Muscle of leg (tissue), 11 donors: Measurements from ENCODE around the gene BCL11A. TPM values are rescaled to one million over a fixed set of nuclear protein-coding genes. Genes with fewer than 3 reads are reported as not detected.

ENCODE experiments used
- DNase-seq: peaks from one replicate; pipeline ENCODE4 v3.0.0; 2013
- H3K27ac ChIP-seq: one replicate; pipeline ENCODE4 v1.5.1; 2013; ENCODE audit warnings: mild to moderate bottlenecking, low read length, control low read depth
- H3K27me3 ChIP-seq: one replicate; pipeline ENCODE4 v1.6.1; 2013; ENCODE audit warnings: low read length; ENCODE audit not compliant: control insufficient read depth, insufficient read depth
- H3K36me3 ChIP-seq: one replicate; pipeline ENCODE4 v1.6.1; 2013; ENCODE audit warnings: low read length; ENCODE audit not compliant: control insufficient read depth, insufficient read depth
- H3K4me1 ChIP-seq: one replicate; pipeline ENCODE4 v1.6.1; 2013; ENCODE audit warnings: low read length; ENCODE audit not compliant: control insufficient read depth, insufficient read depth
- H3K4me3 ChIP-seq: one replicate; pipeline ENCODE4 v1.5.1; 2013; ENCODE audit warnings: low read length, control low read depth
- H3K9me3 ChIP-seq: replicated peaks from 2 replicates; pipeline ENCODE4 v1.6.1; 2013; ENCODE audit warnings: low read depth, low read length; ENCODE audit not compliant: control insufficient read depth
- WGBS: methylation state at CpG from one replicate; pipeline ENCODE4 v1.1.5; 2013; ENCODE audit warnings: missing lambda C conversion rate; ENCODE audit not compliant: insufficient coverage; 5-methylcytosine and 5-hydroxymethylcytosine counted together
- polyA plus RNA-seq, 8 donors: library from polyadenylated mRNA; unstranded; fragments of 120-200 nt; gene quantifications; one replicate each; pipeline versions ENCODE4 v1.2.1 to v1.2.3, GENCODE V29; 2013; ENCODE audit warnings: inconsistent platforms in 1 of 8, low replicate concordance in 1 of 8; ENCODE audit not compliant: insufficient read length in 8 of 8, insufficient read depth in 1 of 8
- total RNA-seq: library from RNA; stranded (reverse); fragments of 120-200 nt; gene quantifications from one replicate; pipeline ENCODE4 v1.2.4, GENCODE V29; 2013

The BCL11A gene
- total and polyA plus RNA-seq, 9 donors: 1.1 to 12.2 (median 2.7) TPM

GRCh38 chr2:60490441-60490840 is 63.0 kb downstream of the BCL11A start:
- Histone ChIP-seq H3K9me3 (no peaks in the 10 kb centered on the region), H3K4me3 (no peak overlapping the region), H3K27ac (no peak overlapping the region), H3K27me3 (no peaks in the 10 kb centered on the region), H3K36me3 (no peaks in the 10 kb centered on the region), H3K4me1 (peaks cover 5% of the 10 kb centered on the region)
- WGBS: 92% methylated on average over 1 of the region's 1 CpG
- no peak for DNase-seq

- Histone ChIP-seq H3K36me3 (no peaks in the 10 kb centered on the region), H3K27me3 (no peaks in the 10 kb centered on the region), H3K4me1 (peaks cover 8% of the 10 kb centered on the region), H3K9me3 (no peaks in the 10 kb centered on the region), H3K27ac (no peak overlapping the region), H3K4me3 (no peak overlapping the region)
- 53% methylated on average over 4 of the region's 4 CpGs for whole genome bisulfite sequencing
- DNase-seq: no peak
Observed at GRCh38 chr2:60489289-60489688, 64.2 kb downstream of the BCL11A start.

- no peak overlapping the region for H3K27ac ChIP-seq
- H3K4me1 ChIP-seq: peaks cover 12% of the 10 kb centered on the region
- no peaks in the 10 kb centered on the region for H3K36me3 ChIP-seq
- no peaks in the 10 kb centered on the region for H3K9me3 ChIP-seq
- no peaks in the 10 kb centered on the region for H3K27me3 ChIP-seq
- no CpG with 5 or more reads among the region's 3 CpGs for WGBS
- no peak overlapping the region for H3K4me3 ChIP-seq
- no peak for DNase-seq
Observed at GRCh38 chr2:60488291-60488690, 65.2 kb downstream of the BCL11A start.

- H3K27ac ChIP-seq: no peak overlapping the region
- WGBS: no CpG with 5 or more reads among the region's 5 CpGs
Observed at GRCh38 chr2:60487174-60487573, 66.3 kb downstream of the BCL11A start.

GRCh38 chr2:60486551-60486950 is 66.9 kb downstream of the BCL11A start:
- Histone ChIP-seq H3K4me3 (no peak overlapping the region), H3K27ac (no peak overlapping the region), H3K36me3 (no peaks in the 10 kb centered on the region), H3K27me3 (no peaks in the 10 kb centered on the region), H3K9me3 (no peaks in the 10 kb centered on the region), H3K4me1 (peaks cover 12% of the 10 kb centered on the region)
- WGBS: no CpG with 5 or more reads among the region's 3 CpGs
- no peak for DNase-seq

More at GRCh38 chr2:60487174-60487573, 66.3 kb downstream of the BCL11A start:
- Histone ChIP-seq H3K36me3 (no peaks in the 10 kb centered on the region), H3K27me3 (no peaks in the 10 kb centered on the region), H3K4me1 (peaks cover 12% of the 10 kb centered on the region), H3K9me3 (no peaks in the 10 kb centered on the region), H3K4me3 (no peak overlapping the region)
- no peak for DNase-seq

- Histone ChIP-seq H3K27ac (no peak overlapping the region), H3K36me3 (no peaks in the 10 kb centered on the region), H3K9me3 (no peaks in the 10 kb centered on the region), H3K27me3 (no peaks in the 10 kb centered on the region), H3K4me1 (peaks cover 12% of the 10 kb centered on the region), H3K4me3 (no peak overlapping the region)
- no peak for DNase-seq
- WGBS: no CpG with 5 or more reads among the region's 1 CpG
Observed at GRCh38 chr2:60486067-60486466, 67.4 kb downstream of the BCL11A start.

GRCh38 chr2:60485550-60485949 is 67.9 kb downstream of the BCL11A start:
- H3K9me3 ChIP-seq: no peaks in the 10 kb centered on the region
- H3K4me3 ChIP-seq: no peak overlapping the region
- H3K27me3 ChIP-seq: no peaks in the 10 kb centered on the region
- DNase-seq: no peak
- no peak overlapping the region for H3K27ac ChIP-seq
- no peaks in the 10 kb centered on the region for H3K36me3 ChIP-seq
- peaks cover 12% of the 10 kb centered on the region for H3K4me1 ChIP-seq
- no CpG with 5 or more reads among the region's 5 CpGs for WGBS

GRCh38 chr2:60485055-60485454 is 68.4 kb downstream of the BCL11A start:
- WGBS: 59% methylated on average over 2 of the region's 4 CpGs
- no peak overlapping the region for H3K4me3 ChIP-seq
- H3K27me3 ChIP-seq: no peaks in the 10 kb centered on the region
- no peak for DNase-seq
- no peaks in the 10 kb centered on the region for H3K9me3 ChIP-seq
- no peak overlapping the region for H3K27ac ChIP-seq
- no peaks in the 10 kb centered on the region for H3K36me3 ChIP-seq
- peaks cover 12% of the 10 kb centered on the region for H3K4me1 ChIP-seq

- peak; percentile 53 for DNase-seq
- Histone ChIP-seq H3K27ac (no peak overlapping the region), H3K27me3 (no peaks in the 10 kb centered on the region), H3K4me1 (peaks cover 12% of the 10 kb centered on the region), H3K9me3 (no peaks in the 10 kb centered on the region), H3K4me3 (no peak overlapping the region), H3K36me3 (no peaks in the 10 kb centered on the region)
- WGBS: 15% methylated on average over 4 of the region's 7 CpGs
Observed at GRCh38 chr2:60484133-60484645, 69.3 kb downstream of the BCL11A start.

- Histone ChIP-seq H3K27ac (no peak overlapping the region), H3K36me3 (no peaks in the 10 kb centered on the region), H3K27me3 (no peaks in the 10 kb centered on the region), H3K4me3 (no peak overlapping the region), H3K4me1 (peaks cover 12% of the 10 kb centered on the region), H3K9me3 (no peaks in the 10 kb centered on the region)
- DNase-seq: no peak
- WGBS: 75% methylated on average over 1 of the region's 3 CpGs
Observed at GRCh38 chr2:60483401-60483800, 70.1 kb downstream of the BCL11A start.

GRCh38 chr2:60482222-60482621 is 71.2 kb downstream of the BCL11A start:
- Histone ChIP-seq H3K27ac (peak overlapping the region; percentile 10), H3K27me3 (no peaks in the 10 kb centered on the region), H3K9me3 (no peaks in the 10 kb centered on the region), H3K4me3 (no peak overlapping the region), H3K4me1 (peaks cover 12% of the 10 kb centered on the region), H3K36me3 (no peaks in the 10 kb centered on the region)
- WGBS: 15% methylated on average over 4 of the region's 6 CpGs
- no peak for DNase-seq
